HG03575 (cell line): ENCODE measurements around the gene OSBP.
A peak's percentile ranks its signal among the peaks of the same experiment; 100 is the strongest.
"Not testable (repeated sequence)": the region's sequence is repeated elsewhere in the genome, so short reads cannot be mapped to it uniquely, and the experiment has no call there.

Source experiments
- ATAC-seq: cut with Tn5 transposase; IDR thresholded peaks from one replicate; pipeline ENCODE4 v1.9.1; 2021; ENCODE audit not compliant: unreplicated experiment, insufficient number of reproducible peaks, low FRiP score; ENCODE audit errors: extremely low read depth

The OSBP gene

DNA sequence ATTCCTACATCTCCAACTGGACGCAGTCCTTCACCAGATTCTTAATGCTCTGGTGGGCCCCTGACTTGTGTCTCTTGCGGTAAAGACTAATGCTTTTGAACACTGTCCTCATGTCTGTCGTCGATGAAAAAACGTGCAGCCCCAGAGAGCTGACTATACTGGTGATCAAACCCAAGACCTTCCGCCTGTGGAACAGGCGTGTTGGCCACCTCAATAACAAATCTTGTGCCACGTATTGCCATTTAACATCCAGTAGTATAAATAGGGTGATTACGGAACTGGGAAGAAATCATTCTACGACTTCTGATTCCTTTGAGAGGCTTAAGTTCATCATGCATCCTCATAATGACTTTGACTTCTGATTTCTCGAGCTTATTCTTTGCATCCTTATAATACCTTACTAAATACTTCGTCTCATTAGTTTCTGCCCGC lies 58.6 kb downstream of the OSBP start:
- ATAC-seq: no peak

DNA sequence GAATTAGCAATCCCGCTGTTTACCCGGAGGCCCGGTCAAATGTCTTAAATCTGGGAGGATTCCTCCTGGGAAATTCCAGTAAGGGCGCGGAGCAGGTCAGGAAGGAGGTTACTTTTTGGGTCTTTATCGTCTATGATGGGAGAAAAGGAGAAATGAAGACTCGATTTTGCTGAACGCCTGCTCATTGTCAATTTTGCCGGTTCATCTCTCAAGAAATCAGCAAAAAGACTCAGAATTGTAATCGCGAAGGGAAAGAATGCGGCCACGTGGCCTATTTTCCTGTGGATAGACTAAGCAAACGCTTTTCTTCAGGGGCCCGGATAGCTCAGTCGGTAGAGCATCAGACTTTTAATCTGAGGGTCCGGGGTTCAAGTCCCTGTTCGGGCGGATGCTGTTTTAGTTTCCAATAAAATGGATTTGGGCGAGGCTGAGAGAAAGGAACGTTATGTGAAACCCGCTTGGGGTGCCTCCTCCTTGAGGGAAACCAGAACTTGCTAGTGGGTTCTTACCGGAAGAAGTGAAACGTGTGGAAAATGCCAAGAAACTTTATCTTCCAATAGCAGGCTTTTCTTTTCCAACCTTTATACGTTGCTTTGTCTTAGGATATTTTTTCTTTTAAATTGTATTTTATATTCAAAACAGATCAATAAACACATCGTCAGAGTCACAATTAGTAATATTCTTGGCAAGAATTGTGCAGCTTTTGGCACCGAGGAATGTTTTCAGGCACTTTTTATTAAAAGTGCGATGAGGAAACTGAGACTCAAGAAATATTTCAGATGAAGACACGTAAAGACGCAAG lies 59.3 kb downstream of the OSBP start:
- no peak for ATAC-seq

DNA sequence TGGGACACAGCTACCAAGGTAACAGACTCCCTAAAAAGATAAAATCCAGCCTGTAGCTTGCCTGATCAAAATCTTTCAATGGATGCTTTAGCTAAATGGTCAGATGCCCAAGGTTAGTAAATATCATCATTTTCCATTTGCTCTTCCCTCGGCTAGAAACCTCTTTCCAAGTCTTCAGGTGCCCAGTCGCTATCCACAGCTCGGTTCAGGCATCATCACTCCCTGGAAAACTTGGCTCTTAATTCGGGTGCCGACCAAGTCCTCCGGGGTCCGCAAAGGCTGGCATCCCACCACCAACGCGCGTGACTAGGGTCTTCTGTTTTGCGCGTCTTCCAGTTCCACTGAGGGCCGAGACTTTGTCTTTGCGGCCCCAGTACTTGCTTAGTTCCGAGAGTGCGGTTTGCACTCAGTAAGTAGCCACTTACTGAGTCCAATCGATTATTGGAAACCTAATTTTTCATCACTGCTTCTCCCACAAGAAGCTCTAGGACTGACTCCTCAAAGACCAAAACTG lies 59.9 kb downstream of the OSBP start:
- ATAC-seq: no peak

DNA sequence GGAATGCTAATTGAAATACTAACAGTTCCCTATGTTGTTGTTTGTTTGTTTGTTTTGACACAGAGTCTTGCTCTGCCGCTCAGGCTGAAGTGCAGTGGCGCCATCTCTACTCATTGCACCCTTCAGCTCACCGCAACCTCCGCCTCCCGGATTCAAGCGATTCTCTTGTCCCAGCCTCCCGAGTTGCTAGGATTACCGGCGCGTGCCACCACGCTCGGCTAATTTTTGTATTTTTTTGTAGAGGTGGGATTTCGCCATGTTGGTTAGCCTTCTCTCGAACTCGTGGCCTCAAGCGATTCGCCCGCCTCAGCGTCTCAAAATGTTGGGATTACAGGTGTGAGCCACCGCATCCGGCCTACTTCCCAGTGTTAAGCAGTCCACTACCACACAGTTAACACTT lies 62.3 kb downstream of the OSBP start:
- no peak for ATAC-seq

DNA sequence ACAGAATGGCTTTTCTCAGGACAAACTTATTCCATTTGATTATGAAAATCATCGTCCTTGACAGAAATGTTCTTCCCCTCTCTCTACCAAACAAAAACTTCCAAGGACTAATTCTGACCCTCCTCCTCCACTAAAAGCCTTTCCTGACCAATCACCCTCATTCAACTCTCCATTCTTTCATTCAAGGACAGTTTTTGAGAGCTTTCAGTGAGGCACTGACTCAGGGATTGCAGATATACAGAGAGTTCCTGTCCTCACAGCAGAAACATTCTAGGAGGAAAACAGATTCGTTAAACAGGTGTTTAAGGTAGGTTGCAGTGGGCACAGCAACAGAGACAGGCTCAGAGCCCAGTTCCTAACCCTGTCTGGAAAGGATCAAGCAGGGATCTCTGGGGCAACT lies 62.7 kb downstream of the OSBP start:
- no peak for ATAC-seq

DNA sequence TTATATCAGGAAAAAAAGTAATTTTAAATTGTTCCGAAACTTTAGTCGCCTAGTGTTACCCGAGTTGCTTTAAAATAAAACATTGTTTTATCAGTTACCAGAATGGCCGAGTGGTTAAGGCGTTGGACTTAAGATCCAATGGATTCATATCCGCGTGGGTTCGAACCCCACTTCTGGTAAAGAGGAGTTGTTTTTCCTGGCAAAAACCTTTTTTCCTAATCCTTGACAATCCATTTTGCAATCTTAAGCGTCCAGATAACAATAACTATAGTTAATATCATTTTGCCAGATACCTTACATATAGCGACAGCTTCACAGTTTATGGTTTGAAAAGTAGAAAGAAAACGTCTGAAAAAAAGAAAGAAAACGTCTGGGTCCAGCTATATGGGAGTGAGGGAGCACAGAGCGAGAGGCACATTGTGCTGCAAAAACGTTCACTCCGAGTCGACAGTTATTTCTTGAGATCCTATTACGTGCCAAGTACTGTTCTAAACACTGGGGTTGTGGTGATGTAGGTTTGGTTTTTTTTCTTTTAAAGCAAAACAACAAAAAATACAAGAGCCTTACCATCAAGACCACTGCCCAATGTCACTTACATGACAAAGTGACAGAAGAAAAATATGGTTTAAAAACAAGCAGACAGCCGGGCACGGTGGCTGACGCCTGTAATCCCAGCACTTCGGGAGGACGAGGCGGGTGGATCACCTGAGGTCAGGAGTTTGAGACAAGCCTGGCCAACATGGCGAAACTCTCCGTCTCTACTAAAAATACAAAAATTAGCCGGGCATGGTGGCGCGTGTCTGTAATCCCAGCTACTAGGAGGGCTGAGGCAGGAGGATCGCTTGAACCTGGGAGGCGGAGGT lies 63.7 kb downstream of the OSBP start:
- no peak for ATAC-seq

DNA sequence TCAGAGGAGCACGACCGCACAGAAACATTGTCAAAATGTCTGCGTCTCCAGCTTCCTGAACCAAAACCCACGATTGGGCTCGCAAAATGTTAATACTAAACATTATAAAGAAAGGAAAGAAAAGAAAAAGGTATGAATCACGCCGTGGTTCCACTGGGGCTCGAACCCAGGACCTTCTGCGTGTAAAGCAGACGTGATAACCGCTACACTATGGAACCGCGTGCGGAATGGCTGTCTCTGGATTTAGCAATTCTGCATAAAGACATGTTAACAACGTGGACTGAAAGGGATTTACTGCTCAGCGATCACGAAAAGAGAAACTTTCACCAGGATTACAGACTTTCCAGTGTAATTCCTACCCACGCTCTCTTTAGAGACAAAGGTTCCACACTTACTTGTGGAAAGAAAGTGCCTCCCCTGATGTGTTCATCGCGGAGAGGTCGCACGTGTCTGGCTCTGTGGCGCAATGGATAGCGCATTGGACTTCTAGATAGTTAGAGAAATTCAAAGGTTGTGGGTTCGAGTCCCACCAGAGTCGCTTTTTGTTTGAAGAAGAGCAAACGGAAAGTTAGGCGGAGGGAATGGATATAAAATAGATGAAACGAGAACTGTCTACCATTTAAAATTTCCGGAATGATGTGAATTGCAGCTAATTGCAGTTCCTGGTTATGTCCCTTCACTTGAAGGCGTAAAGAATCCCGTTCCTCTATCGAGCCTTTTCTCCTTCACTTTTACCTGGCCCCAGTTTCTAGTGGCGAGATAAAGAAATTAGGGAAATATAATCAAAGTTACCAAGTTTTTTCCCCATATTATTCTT lies 64.5 kb downstream of the OSBP start:
- ATAC-seq: peak; percentile 28

DNA sequence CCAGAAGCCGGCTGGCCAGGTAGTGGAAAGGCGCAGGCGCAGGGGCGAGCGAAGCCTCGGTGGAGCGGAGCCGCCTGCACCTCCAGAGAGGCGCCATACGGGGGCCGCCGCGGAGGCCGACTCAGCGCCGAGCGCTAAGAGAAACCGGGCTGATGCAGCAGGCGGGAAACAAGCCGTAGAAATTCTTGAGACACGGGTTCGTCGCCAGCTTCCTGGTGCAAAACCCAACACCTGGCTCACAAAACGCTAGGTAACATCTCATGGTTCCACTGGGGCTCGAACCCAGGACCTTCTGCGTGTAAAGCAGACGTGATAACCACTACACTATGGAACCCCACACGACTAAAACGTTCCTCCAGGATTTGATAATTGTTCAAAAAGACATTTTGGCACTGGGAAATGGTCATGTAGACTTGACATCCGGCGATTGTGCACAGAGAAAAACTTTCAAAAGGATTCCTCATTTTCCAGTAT lies 65.2 kb downstream of the OSBP start:
- peak; percentile 70 for ATAC-seq

DNA sequence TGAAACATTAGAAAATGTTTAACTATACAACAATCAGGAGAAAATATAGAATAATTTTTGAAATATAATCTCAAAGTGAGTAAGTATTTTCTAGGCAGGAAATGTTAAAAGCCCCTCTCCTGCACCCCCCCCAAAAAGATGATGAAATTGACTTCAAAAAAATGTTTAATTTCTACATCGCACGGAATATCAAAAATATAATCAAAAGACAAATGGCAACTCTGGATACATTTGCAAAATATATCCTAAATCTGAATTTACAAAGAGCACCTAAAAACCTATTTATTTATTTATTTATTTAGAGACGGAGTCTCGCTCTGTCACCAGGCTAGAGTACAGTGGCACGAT lies 67.3 kb downstream of the OSBP start:
- ATAC-seq: no peak

DNA sequence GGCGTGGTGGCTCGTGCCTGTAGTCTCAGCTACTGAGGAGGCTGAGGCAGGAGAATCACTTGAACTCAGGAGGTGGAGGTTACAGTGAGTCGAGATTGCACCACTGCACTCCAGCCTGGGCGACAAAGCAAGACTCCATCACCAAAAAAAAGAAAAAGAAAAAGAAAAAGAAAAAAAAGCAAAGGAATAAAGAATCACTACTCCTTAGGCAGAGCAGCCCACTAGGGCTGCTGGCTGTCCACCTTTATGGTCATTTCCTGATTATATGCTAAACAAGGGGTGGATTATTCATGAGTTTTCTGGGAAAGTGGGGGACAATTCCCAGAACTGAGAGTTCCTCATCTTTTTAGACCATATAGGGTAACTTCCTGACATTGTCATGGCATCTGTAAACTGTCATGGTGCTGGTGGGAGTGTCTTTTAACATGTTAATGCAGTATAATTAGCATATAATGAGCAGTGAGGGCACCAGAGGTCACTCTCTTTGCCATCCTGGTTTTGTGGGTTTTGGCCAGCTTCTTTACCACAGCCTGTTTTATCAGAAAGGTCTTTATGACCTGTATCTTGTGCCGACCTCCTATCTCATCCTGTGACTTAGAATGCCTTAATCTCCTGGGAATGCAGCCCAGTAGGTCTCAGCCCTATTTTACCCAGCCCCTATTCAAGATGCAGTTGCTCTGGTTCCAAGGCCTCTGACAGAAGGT lies 67.8 kb downstream of the OSBP start:
- not testable (repeated sequence) for ATAC-seq

DNA sequence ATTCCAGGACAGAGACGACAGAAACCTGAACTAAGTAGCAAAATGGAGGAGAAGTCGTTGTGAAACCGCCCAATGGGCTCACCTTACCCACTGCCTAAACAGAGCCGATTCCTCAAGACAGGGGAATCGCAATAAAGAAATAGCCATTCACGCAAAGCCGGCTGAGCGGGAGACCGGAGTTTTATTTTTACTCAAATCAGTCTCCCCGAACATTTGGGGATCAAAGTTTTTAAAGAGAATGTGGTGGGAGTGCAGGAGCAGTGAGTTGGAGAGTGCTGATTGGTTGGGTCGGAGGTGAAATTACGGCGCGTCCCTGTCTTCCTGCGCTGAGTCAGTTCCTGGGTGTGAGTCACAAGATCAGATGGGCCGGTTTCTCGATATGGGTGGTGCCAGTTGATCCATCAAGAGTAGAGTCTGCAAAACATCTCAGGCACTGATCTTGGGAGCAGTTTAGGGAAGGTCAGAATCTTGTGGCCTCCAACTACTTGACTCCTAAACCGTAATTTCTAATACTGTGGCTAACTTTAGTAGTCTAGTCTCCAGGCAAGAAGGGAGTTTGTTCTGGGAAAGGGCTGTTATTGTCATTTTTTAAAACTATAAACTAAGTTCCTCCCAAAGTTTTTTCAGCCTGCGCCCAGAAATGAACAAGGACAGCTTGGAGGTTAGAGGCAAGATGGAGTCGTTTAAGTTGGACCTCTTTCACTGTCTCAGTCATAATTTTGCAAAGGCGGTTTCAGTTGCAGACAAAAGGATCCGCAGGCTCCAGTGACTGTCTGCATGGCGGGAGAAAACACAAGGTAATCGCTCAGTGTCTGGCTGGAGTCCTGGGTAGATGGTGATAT lies 70.2 kb downstream of the OSBP start:
- no peak for ATAC-seq

DNA sequence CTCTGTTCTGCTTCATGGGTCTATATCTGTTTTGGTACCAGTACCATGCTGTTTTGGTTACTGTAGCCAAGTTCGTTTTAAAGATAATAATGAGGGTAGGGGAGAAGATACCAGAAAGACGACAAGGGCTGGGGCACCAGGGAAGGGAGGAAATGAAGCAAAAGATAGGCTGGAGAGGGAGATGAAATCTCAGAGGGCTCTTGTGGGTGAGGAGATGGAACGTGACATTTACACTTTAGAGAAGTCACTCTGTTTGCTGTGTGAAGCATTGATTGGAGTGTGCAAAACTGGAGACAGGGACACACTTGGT lies 70.8 kb downstream of the OSBP start:
- no peak for ATAC-seq

DNA sequence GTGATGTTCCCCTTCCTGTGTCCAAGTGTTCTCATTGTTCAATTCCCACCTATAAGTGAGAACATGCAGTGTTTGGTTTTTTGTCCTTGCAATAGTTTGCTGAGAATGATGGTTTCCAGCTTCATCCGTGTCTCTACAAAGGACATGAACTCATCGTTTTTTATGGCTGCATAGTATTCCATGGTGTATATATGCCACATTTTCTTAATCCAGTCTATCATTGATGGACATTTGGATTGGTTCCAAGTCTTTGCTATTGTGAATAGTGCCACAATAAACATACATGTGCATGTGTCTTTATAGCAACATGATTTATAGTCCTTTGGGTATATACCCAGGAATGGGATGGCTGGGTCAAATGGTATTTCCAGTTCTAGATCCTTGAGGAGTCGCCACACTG lies 71.9 kb downstream of the OSBP start:
- not testable (repeated sequence) for ATAC-seq

DNA sequence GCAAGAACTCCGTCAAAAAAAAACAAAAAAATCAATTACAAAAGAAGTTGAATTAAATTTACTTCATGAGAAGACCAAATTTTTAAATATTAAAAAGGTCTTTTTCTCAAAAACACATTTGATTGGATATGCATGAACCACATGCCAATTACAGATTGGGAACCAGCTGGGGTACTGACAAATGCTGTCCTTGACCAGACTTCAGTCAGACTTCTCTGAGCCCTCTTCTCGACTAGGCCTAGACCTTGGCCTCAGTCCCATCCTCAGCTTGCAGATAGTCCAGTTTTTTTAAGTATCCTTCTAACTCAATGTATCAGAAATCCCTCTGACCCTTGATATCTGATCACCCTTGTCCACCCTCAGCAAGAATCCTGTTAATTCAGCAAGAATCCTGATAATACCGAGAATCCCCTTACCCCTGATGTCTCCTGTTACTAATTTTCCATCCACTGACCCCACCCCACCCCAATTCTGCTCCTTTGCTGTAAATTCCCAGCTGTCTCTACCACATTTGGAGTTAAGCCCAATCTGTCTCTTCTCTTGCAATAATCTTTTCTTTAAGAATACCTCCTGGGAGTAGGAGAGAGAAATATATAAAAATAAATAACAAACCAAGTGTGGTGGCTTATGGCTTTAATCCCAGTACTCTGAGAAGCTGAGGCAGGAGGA lies 73.3 kb downstream of the OSBP start:
- ATAC-seq: no peak

DNA sequence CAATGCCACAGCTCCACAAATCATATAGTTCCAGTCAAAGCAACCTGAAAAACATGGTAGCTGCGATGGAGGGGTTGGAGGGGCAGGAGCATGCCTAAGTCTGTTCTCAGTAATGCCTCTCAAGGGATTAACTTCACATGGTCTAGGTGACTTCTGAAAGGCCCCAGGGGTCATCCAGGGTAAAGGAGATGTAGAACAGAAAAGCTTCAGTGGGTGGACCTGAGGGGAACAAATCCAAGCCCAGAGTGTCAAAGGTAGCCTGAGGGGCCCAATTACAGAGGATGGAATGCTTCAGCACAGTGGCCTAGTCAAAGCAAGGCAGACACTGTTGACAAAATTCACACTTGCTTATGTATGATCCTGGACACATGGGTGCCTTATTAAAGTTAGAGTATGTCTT lies 80.9 kb downstream of the OSBP start:
- ATAC-seq: no peak

DNA sequence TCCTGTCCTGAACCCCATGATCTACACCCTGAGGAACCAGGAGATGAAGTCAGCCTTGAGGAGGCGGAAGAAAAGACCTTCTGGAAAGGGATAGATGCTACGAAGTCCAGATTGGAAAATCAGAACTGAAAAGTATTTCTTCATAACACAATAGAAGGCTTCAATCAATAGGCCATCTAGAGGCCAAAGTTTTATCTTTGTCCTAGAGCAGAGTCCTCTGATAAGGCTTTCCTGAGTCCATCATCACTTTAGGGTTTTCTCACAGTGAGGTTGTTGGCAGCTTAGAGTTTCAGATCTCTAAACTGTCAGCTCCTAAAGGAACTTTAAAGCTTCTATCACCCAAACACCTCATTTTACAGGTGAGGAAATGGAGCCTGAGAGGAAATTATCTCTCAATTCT lies 83.0 kb downstream of the OSBP start:
- no peak for ATAC-seq

DNA sequence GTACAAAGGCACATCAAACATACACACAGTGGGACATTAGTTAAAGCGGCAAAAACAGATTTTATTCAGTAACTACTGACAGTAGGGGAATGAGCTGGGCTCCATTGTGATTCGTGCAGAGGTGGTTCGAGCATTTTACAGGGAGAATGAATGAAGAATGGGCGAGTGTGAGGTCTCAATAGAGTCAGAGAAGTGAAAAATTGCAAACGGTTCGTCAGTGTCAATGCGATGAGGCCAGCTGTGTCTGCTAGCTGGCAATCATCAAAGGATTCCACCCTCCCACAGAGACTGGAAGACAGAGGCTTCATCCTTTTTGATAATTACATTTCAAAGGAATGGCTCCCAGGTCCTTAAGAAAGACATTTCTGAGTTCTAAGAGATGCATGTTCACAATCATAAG lies 86.9 kb downstream of the OSBP start:
- no peak for ATAC-seq
